Natural killer cell (primary cell): ENCODE data around the gene CT45A10. TPM values are rescaled to one million over a fixed set of nuclear protein-coding genes. Genes with fewer than 3 reads are reported as not detected.
"Not testable (repeated sequence)": the region's sequence is repeated elsewhere in the genome, so short reads cannot be mapped to it uniquely, and the experiment has no call there.

ENCODE experiments used
- ATAC-seq, 3 donors: fragments of 150-1000 bp in 2 of 3; fragments of 200-7000 bp in 1 of 3; cut with Tn5 transposase; 1 replicate in 1 of 3; 2 replicates in 2 of 3; pipeline ENCODE4 v1.10.0; 2021; ENCODE audit warnings: mild to moderate bottlenecking in 2 of 3, moderate library complexity in 2 of 3
- DNase-seq, 2 donors: peaks; one replicate each; pipeline versions ENCODE4 v3.0.0 to v3.0.0-alpha.2; 2013 to 2021; ENCODE audit warnings: mixed read lengths in 1 of 2
- H3K27ac ChIP-seq: one replicate; pipeline ENCODE4 v1.5.1; 2013; ENCODE audit warnings: mild to moderate bottlenecking, low read length
- H3K27me3 ChIP-seq: one replicate; pipeline ENCODE4 v1.6.1; 2013; ENCODE audit warnings: low read length; ENCODE audit not compliant: control insufficient read depth, insufficient read depth
- H3K36me3 ChIP-seq: one replicate; pipeline ENCODE4 v1.6.1; 2013; ENCODE audit warnings: low read length; ENCODE audit not compliant: control insufficient read depth, insufficient read depth
- H3K4me1 ChIP-seq: one replicate; pipeline ENCODE4 v1.6.1; 2013; ENCODE audit warnings: low read length; ENCODE audit not compliant: control insufficient read depth, insufficient read depth
- H3K4me3 ChIP-seq: one replicate; pipeline ENCODE4 v1.5.1; 2013; ENCODE audit warnings: low read length
- H3K9me3 ChIP-seq: one replicate; pipeline ENCODE4 v1.6.1; 2013; ENCODE audit warnings: low read length; ENCODE audit not compliant: control insufficient read depth, insufficient read depth
- H3K27ac Mint-ChIP-seq, 2 donors: one replicate each; pipeline ENCODE4 v1.8.0; 2022; ENCODE audit warnings: mild to moderate bottlenecking in 2 of 2, mixed read lengths in 2 of 2, moderate library complexity in 1 of 2
- H3K27me3 Mint-ChIP-seq, 2 donors: one replicate each; pipeline ENCODE4 v1.8.0; 2022; ENCODE audit warnings: low read depth in 2 of 2, mixed read lengths in 2 of 2
- H3K36me3 Mint-ChIP-seq: one replicate; pipeline ENCODE4 v1.8.0; 2022; ENCODE audit warnings: mixed read lengths
- H3K4me1 Mint-ChIP-seq, 2 donors: one replicate each; pipeline ENCODE4 v1.8.0; 2022; ENCODE audit warnings: mixed read lengths in 2 of 2
- H3K4me3 Mint-ChIP-seq: one replicate; pipeline ENCODE4 v1.8.0; 2022; ENCODE audit warnings: mild to moderate bottlenecking, moderate library complexity, mixed read lengths
- H3K9me3 Mint-ChIP-seq, 2 donors: one replicate each; pipeline ENCODE4 v1.8.0; 2022; ENCODE audit warnings: mixed read lengths in 2 of 2
- WGBS: methylation state at CpG from one replicate; pipeline ENCODE4 v1.1.7; 2013; ENCODE audit warnings: missing lambda C conversion rate; ENCODE audit not compliant: insufficient coverage; 5-methylcytosine and 5-hydroxymethylcytosine counted together
- intact Hi-C: fragments of 100-400 bp; cut with micrococcal nuclease; formaldehyde crosslinking; loops from one replicate; pipeline ENCODE4 v1.14.2; 2022
- total RNA-seq, 4 donors: library from RNA; stranded (reverse); fragments of 120-200 nt in 1 of 4; gene quantifications; one replicate each; pipeline versions ENCODE4 v1.2.3 to v1.2.4, GENCODE V29; 2013 to 2022
- TF ChIP-seq, protein P1 (sequence below): fragments of 200-600 bp; IDR thresholded peaks from one replicate; pipeline ENCODE4 v1.8.0; 2022; ENCODE audit warnings: antibody characterized with exemption

CT45A10 gene
- total RNA-seq, 3 donors from 2014 or later (not counting 1 experiment from before 2014, with no cell fraction given), result not detected

DNA sequence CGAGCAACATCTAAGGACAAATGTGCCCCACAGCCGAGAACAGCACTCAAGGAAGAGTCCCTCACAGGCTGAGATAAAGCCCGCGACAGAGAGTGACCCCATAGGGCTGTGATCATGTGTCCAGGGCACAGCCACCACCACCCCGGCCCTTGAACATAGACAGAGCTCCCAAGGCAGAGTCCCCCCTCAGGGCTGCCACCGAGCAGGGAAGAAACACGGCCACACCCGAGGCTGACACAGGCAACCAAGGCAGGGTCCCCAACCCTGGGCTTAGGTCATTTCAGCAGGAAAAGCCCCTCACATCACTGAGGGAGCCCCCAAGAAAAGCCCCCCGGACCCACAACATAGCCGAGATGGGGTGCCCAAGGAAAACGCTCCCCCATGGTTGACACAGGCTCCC is 463 bp downstream of the CT45A10 start:
- intact Hi-C loops, result no loop called here
- ATAC-seq (no peak), DNase-seq (no peak)
- WGBS, result 91% methylated on average over 8 of the region's 11 CpGs
- no peaks in the 10 kb centered on the region for H3K9me3 Mint-ChIP-seq
- no peaks in the 10 kb centered on the region for H3K36me3 Mint-ChIP-seq
- no peaks in the 10 kb centered on the region for H3K9me3 ChIP-seq
- H3K27me3 Mint-ChIP-seq, result peaks cover 2 to 18% of the 10 kb centered on the region in 2 donors
- H3K4me1 Mint-ChIP-seq, result no peaks in the 10 kb centered on the region
- H3K27me3 ChIP-seq, result no peaks in the 10 kb centered on the region
- no peak overlapping the region for H3K4me3 Mint-ChIP-seq
- H3K27ac ChIP-seq, result no peak overlapping the region
- no peak overlapping the region for H3K4me3 ChIP-seq
- no peaks in the 10 kb centered on the region for H3K4me1 ChIP-seq
- H3K27ac Mint-ChIP-seq, result no peak overlapping the region
- TF ChIP-seq, protein P1, sequence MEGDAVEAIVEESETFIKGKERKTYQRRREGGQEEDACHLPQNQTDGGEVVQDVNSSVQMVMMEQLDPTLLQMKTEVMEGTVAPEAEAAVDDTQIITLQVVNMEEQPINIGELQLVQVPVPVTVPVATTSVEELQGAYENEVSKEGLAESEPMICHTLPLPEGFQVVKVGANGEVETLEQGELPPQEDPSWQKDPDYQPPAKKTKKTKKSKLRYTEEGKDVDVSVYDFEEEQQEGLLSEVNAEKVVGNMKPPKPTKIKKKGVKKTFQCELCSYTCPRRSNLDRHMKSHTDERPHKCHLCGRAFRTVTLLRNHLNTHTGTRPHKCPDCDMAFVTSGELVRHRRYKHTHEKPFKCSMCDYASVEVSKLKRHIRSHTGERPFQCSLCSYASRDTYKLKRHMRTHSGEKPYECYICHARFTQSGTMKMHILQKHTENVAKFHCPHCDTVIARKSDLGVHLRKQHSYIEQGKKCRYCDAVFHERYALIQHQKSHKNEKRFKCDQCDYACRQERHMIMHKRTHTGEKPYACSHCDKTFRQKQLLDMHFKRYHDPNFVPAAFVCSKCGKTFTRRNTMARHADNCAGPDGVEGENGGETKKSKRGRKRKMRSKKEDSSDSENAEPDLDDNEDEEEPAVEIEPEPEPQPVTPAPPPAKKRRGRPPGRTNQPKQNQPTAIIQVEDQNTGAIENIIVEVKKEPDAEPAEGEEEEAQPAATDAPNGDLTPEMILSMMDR, result no peak
- no peaks in the 10 kb centered on the region for H3K36me3 ChIP-seq

DNA sequence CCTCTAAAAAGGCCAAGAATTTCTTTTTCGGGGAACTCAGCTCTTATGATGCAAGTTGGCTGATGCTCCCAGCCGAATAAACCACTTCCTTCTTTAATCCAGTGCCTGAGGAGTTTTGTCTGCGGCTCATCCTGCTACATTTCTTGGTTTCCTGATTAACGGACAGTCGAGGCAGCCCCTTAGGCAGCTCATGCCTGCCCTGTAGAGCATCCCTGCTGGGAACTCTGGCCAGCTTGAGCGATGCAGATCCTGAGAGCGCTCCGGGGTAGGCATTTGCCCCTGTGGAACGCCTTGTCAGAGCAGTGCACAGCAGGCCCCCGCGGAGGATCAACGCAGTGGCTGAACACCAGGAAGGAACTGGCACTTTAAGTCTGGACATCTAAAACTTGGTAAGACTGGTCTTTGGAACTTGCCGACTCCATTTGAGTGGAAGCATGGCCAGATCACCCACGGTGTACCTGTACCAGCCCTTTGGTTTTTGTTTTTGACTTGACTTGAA is 3.1 kb downstream of the CT45A10 start:
- H3K4me3 Mint-ChIP-seq, result no peak overlapping the region
- 66% methylated on average over 14 of the region's 14 CpGs for WGBS
- Histone ChIP-seq H3K4me1 (no peaks in the 10 kb centered on the region), H3K27me3 (no peaks in the 10 kb centered on the region), H3K9me3 (no peaks in the 10 kb centered on the region), H3K27ac (no peak overlapping the region), H3K36me3 (no peaks in the 10 kb centered on the region), H3K4me3 (no peak overlapping the region)
- TF ChIP-seq, protein P1, result no peak
- peaks cover 2 to 18% of the 10 kb centered on the region in 2 donors for H3K27me3 Mint-ChIP-seq
- DNase-seq (no peak), ATAC-seq (no peak)
- no peaks in the 10 kb centered on the region for H3K36me3 Mint-ChIP-seq
- H3K9me3 Mint-ChIP-seq, result no peaks in the 10 kb centered on the region
- H3K27ac Mint-ChIP-seq, result no peak overlapping the region
- no peaks in the 10 kb centered on the region for H3K4me1 Mint-ChIP-seq
- intact Hi-C loops, result no loop called here

DNA sequence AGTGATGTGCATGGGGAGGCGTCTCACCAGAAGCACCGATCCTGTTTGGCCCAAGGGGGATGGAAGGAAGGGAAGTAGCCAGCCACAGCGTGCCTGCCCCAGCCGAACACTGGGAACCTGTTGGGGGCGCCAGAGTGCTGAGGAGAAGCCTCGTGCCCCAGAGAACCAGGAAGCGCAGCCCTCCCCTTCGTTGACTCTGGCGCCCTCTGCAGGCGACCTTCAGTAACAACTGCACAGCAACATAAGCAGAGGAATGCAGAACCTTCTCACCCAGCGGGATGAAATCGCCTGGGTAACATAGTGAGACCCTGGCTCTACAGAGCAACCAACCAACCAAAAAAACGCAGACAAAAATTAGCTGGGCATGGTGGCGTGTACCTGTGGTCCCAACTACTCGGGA is 4.3 kb downstream of the CT45A10 start:
- peak in 1 of 2 donors; percentile 5 for DNase-seq
- H3K4me3 Mint-ChIP-seq, H3K4me3 ChIP-seq, H3K9me3 ChIP-seq, H3K27ac Mint-ChIP-seq, H3K36me3 ChIP-seq, H3K36me3 Mint-ChIP-seq, H3K9me3 Mint-ChIP-seq, H3K4me1 ChIP-seq, H3K4me1 Mint-ChIP-seq, H3K27me3 ChIP-seq, intact Hi-C loops, H3K27ac ChIP-seq, ATAC-seq: not testable (repeated sequence)
- 44% methylated on average over 3 of the region's 15 CpGs for WGBS
- peaks cover 2 to 18% of the 10 kb centered on the region in 2 donors for H3K27me3 Mint-ChIP-seq

DNA sequence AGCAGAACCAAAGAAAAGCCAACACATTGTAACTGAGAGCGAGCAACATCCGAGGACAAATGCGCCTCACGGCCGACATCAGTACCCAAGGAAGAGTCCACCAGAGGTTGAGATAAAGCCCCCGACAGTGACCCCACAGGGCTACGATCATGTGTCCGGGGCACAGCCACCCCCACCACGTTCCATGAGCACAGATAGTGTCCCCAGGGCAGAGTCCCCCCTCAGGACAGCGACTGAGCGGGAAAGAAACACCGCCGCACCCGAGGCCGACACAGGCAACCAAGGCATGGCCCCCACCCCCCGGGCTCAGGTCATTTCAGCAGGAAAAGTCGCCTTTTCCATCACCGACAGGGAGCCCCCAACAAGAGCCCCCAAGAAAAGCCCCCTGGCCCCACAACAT is 5.0 kb downstream of the CT45A10 start:
- DNase-seq, intact Hi-C loops, H3K4me3 Mint-ChIP-seq, H3K4me1 Mint-ChIP-seq, H3K36me3 Mint-ChIP-seq, H3K27ac Mint-ChIP-seq, H3K27me3 ChIP-seq, H3K4me1 ChIP-seq, H3K9me3 ChIP-seq, H3K36me3 ChIP-seq, H3K9me3 Mint-ChIP-seq, H3K27ac ChIP-seq, H3K4me3 ChIP-seq, ATAC-seq: not testable (repeated sequence)
- peaks cover 2 to 18% of the 10 kb centered on the region in 2 donors for H3K27me3 Mint-ChIP-seq
- WGBS, result 88% methylated on average over 4 of the region's 18 CpGs

DNA sequence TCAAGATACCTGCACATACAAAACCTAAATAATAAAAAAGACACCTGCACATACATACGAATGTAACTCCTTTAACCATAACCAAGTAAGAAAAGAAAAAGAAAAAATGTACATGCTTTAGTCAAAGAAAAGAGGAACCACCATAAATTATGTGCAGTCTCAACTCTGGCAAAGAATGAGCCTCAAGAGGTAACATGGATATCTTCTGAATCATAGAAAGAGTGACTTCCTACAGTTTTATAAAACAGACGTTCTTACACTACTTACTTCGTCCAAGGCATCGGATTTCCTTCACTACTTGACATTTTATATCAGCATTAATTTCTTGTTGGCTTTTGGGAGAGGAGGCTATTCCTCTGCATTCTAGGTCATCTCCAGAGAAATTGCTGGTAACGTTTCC is 10.5 kb downstream of the CT45A10 start:
- H3K4me1 Mint-ChIP-seq, H3K27ac Mint-ChIP-seq, H3K9me3 Mint-ChIP-seq, H3K36me3 Mint-ChIP-seq, H3K4me3 ChIP-seq, H3K4me3 Mint-ChIP-seq, H3K27me3 Mint-ChIP-seq, H3K27ac ChIP-seq, intact Hi-C loops, H3K27me3 ChIP-seq, ATAC-seq, H3K36me3 ChIP-seq, DNase-seq, H3K9me3 ChIP-seq, H3K4me1 ChIP-seq: not testable (repeated sequence)
- no CpG with 5 or more reads among the region's 5 CpGs for WGBS

DNA sequence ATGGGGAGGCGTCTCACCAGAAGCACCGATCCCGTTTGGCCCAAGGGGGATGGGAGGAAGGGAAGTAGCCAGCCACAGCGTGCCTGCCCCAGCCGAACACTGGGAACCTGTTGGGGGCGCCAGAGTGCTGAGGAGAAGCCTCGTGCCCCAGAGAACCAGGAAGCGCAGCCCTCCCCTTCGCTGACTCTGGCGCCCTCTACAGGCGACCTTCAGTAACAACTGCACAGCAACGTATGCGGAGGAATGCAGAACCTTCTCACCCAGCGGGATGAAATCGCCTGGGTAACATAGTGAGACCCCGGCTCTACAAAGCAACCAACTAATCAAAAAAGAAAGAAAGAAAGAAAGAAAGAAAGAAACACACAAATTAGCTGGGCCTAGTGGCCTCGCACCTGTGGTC is 21.5 kb downstream of the CT45A10 start, which contains the start of gene CT45A9:
Gene CT45A9, minus strand, starts transcription at position 101 of the 400 bp plus-strand sequence. CDS start 3,751 bp downstream, outside the sequence.
- H3K4me1 Mint-ChIP-seq, H3K4me1 ChIP-seq, H3K27me3 Mint-ChIP-seq, H3K36me3 Mint-ChIP-seq, H3K9me3 ChIP-seq, intact Hi-C loops, H3K27ac ChIP-seq, ATAC-seq, H3K36me3 ChIP-seq, H3K4me3 ChIP-seq, H3K27me3 ChIP-seq, H3K9me3 Mint-ChIP-seq, DNase-seq, H3K4me3 Mint-ChIP-seq, H3K27ac Mint-ChIP-seq: not testable (repeated sequence)
- no CpG with 5 or more reads among the region's 17 CpGs for WGBS

DNA sequence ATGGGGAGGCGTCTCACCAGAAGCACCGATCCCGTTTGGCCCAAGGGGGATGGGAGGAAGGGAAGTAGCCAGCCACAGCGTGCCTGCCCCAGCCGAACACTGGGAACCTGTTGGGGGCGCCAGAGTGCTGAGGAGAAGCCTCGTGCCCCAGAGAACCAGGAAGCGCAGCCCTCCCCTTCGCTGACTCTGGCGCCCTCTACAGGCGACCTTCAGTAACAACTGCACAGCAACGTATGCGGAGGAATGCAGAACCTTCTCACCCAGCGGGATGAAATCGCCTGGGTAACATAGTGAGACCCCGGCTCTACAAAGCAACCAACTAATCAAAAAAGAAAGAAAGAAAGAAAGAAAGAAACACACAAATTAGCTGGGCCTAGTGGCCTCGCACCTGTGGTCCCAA is 38.8 kb downstream of the CT45A10 start, which contains the start of gene CT45A8:
Gene CT45A8, minus strand, starts transcription at position 101 of the 400 bp plus-strand sequence. CDS start 3,755 bp downstream, outside the sequence.
- H3K4me1 Mint-ChIP-seq, H3K4me1 ChIP-seq, H3K27ac Mint-ChIP-seq, intact Hi-C loops, H3K9me3 Mint-ChIP-seq, H3K36me3 Mint-ChIP-seq, H3K27me3 ChIP-seq, ATAC-seq, H3K4me3 Mint-ChIP-seq, H3K27ac ChIP-seq, H3K9me3 ChIP-seq, H3K36me3 ChIP-seq, DNase-seq, H3K27me3 Mint-ChIP-seq, H3K4me3 ChIP-seq: not testable (repeated sequence)
- no CpG with 5 or more reads among the region's 17 CpGs for WGBS
